ENCODE measurements around the gene SPRED2. TPM values are rescaled to one million over a fixed set of nuclear protein-coding genes. Genes with fewer than 3 reads are reported as not detected.

Gene SPRED2
- total and polyA plus RNA-seq, 10 donors = 3.5 to 26.4 (median 13.8) TPM

- 0 to 1% (median 0%) methylated on average over 13 to 65 of the region's 65 CpGs for WGBS, 5 donors
- Histone ChIP-seq H3K27ac (peak overlapping the region; percentile 75 to 94 (median 90)), H3K9me3 (no peaks in the 10 kb centered on the region), H3K36me3 (no peaks in the 10 kb centered on the region), H3K27me3 (replicated peaks in 1 of 7) (peaks cover 0 to 30% (median 0%) of the 10 kb centered on the region in 7 donors), H3K4me1 (peaks cover 6 to 40% (median 30%) of the 10 kb centered on the region in 6 donors), H3K4me3 (peak overlapping the region; percentile 49 to 85 (median 66))
- peak; percentile 92 for DNase-seq
- TF ChIP-seq POLR2AphosphoS5 (IDR thresholded peaks at IDR 0.05) (peak; percentile 36 to 82 (median 68)), CTCF (IDR thresholded peaks at IDR 0.05 in 8 of 11, conservative IDR thresholded peaks at IDR 0.05 in 3 of 11) (peak in 1 of 11 experiments; percentile 11), POLR2A (IDR thresholded peaks at IDR 0.05) (no peak)
- intact Hi-C loops (cut with DNase I; ENCODE audit: low total_unique reads) = loop anchor here (10.0 kb wide), 1 partner anchor 171 kb away; no protein-coding TSS in a partner anchor
Measured at GRCh38 chr2:65436169-65436823, 3.9 kb upstream of the SPRED2 start.

DNA sequence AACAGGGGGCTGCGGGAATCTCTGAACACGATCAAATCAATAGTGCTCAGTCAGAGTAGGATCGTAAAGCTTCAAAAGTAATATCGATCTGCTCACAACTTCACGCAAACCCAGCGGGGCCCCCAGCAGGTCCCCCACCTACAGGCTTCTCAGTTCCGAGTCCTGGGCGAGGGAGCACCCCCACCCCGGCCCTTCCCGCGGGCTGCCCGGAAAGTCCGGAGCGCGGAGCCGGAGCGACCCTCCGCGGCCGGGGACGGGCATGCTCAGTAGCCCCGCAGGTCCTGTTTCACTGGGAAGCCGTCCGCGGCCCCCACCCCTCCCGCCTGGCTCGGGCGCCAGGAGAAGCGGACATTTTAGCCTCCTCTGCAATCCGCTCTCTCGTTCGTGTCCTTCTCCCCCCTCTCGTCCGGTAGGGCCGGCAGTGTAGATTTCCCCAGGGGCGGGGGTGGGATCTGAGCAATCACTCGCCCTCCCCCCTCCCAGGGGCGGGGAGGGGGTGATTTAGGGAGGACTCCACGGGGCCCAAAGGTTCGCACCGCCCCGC, 3.3 kb upstream of the SPRED2 start:
- WGBS, 5 donors = 0 to 1% (median 0%) methylated on average over 12 to 41 of the region's 42 CpGs
- no peaks in the 10 kb centered on the region for H3K36me3 ChIP-seq
- peak overlapping the region; percentile 75 to 94 (median 90) for H3K27ac ChIP-seq
- H3K9me3 ChIP-seq = no peaks in the 10 kb centered on the region
- TF ChIP-seq POLR2AphosphoS5 (IDR thresholded peaks at IDR 0.05) (peak in 2 of 3 donors; percentile 59 to 65), CTCF (IDR thresholded peaks at IDR 0.05 in 8 of 11, conservative IDR thresholded peaks at IDR 0.05 in 3 of 11) (peak in 2 of 11 experiments; percentile 10 to 26), POLR2A (IDR thresholded peaks at IDR 0.05) (no peak)
- peak; percentile 91 for DNase-seq
- H3K27me3 ChIP-seq (replicated peaks in 1 of 7) = peaks cover 0 to 33% (median 0%) of the 10 kb centered on the region in 7 donors
- intact Hi-C loops (cut with DNase I; ENCODE audit: low total_unique reads) = loop anchor here (10.0 kb wide), 1 partner anchor 171 kb away; no protein-coding TSS in a partner anchor
- peak overlapping the region; percentile 49 to 85 (median 66) for H3K4me3 ChIP-seq
- peaks cover 6 to 43% (median 30%) of the 10 kb centered on the region in 6 donors for H3K4me1 ChIP-seq

GRCh38 chr2:65434592-65435241, 2.3 kb upstream of the SPRED2 start:
- H3K27me3 ChIP-seq (replicated peaks in 1 of 7) = peaks cover 0 to 34% (median 0%) of the 10 kb centered on the region in 7 donors
- 76 to 83% (median 81%) methylated on average over 3 of the region's 3 CpGs for WGBS, 5 donors
- peaks cover 6 to 53% (median 37%) of the 10 kb centered on the region in 6 donors for H3K4me1 ChIP-seq
- H3K36me3 ChIP-seq = no peaks in the 10 kb centered on the region
- H3K27ac ChIP-seq = peak overlapping the region in 1 of 8 donors; percentile 94
- intact Hi-C loops (cut with DNase I; ENCODE audit: low total_unique reads) = loop anchor here (10.0 kb wide), 1 partner anchor 170 kb away; no protein-coding TSS in a partner anchor
- peak overlapping the region in 1 of 8 donors; percentile 85 for H3K4me3 ChIP-seq
- no peak for DNase-seq
- no peak for TF ChIP-seq POLR2A (IDR thresholded peaks at IDR 0.05)
- TF ChIP-seq POLR2AphosphoS5 (IDR thresholded peaks at IDR 0.05) = no peak
- TF ChIP-seq CTCF (IDR thresholded peaks at IDR 0.05 in 8 of 11, conservative IDR thresholded peaks at IDR 0.05 in 3 of 11) = no peak
- no peaks in the 10 kb centered on the region for H3K9me3 ChIP-seq

Data from spleen (tissue), 11 donors.